Measurements from ENCODE around the gene FAAP20. TPM values are rescaled to one million over a fixed set of nuclear protein-coding genes. Genes with fewer than 3 reads are reported as not detected.

FAAP20 gene
- total and polyA plus RNA-seq, 9 of the 15 experiments (the other 6 are each of a cell fraction or from before 2014, with no cell fraction given), result 0.58 to 143 (median 9.9) TPM

- TF ChIP-seq RUNX1 (IDR thresholded peaks at IDR 0.05; ENCODE audit: low read depth) (no peak), ZNF444 (CRISPR knock-in tag; IDR thresholded peaks at IDR 0.05) (peak; percentile 59; the same call in 1 of the 2 replicates), THAP7 (CRISPR knock-in tag; IDR thresholded peaks at IDR 0.05) (0 out of 2 replicates have a peak, but pooled peaks have one; percentile 40), PHF20 (IDR thresholded peaks at IDR 0.05; ENCODE audit: partially characterized antibody) (peak; percentile 52), NONO (IDR thresholded peaks at IDR 0.05; ENCODE audit: low read depth in 2 of 2, low read length in 1 of 2) (0 out of 4 replicates have a peak, but pooled peaks of 1 of the 2 experiments have one; percentile 12), HDGF (IDR thresholded peaks at IDR 0.05) (no peak), EGR1 (conservative IDR thresholded peaks at IDR 0.05) (peak; percentile 44; the same call in 1 of the 2 replicates), GTF2E2 (tag; IDR thresholded peaks at IDR 0.05) (peak; percentile 39; the same call in 1 of the 2 replicates), JUNB (CRISPR knock-in tag; conservative IDR thresholded peaks at IDR 0.05) (peak; percentile 86), ZKSCAN1 (IDR thresholded peaks at IDR 0.05; ENCODE audit: low read depth, low read length) (peak; percentile 38; the same call in 1 of the 2 replicates), FOXO4 (CRISPR knock-in tag; IDR thresholded peaks at IDR 0.05) (no peak), GATAD2A (IDR thresholded peaks at IDR 0.05) (peak; percentile 92; the same call in 1 of the 2 replicates), ZNF551 (CRISPR knock-in tag; IDR thresholded peaks at IDR 0.05) (no peak), ZNF584 (CRISPR knock-in tag; IDR thresholded peaks at IDR 0.05; ENCODE audit: low read depth) (peak; percentile 59; the same call in 1 of the 2 replicates), MED1 (CRISPR knock-in tag; IDR thresholded peaks at IDR 0.05; ENCODE audit: borderline replicate concordance) (no peak), ZNF318 (IDR thresholded peaks at IDR 0.05; ENCODE audit: borderline replicate concordance in 1 of 2, low read depth in 1 of 2) (no peak)
Observed at GRCh38 chr1:2212532-2213491, 18.2 kb upstream of the FAAP20 start (continued).
